Measurements from ENCODE around the gene NOS2. TPM values are rescaled to one million over a fixed set of nuclear protein-coding genes. Genes with fewer than 3 reads are reported as not detected.
"Not testable (repeated sequence)": the region's sequence is repeated elsewhere in the genome, so short reads cannot be mapped to it uniquely, and the experiment has no call there.

Gene NOS2
- total RNA-seq, 1 experiment from 2014 or later, result 19.0 TPM

DNA sequence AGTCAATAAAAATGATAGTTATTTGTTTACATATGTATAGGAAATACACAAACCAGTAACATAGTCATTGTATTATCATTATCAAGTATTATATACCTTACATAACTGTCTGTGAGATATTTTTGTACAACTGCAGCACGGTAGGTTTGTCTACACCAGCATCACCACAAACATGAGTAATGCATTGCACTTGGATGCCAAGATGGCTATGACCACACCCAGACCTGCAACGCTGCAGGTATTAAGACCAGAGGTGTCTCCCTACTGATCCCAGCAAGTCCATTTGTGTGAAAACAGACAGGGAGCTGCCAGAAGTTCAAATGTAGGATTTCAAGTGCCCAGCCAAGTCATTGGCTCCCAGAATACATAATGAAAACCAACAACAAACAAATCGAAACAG, 34.2 kb upstream of the NOS2 start:
- Mint-ChIP-seq H3K27ac (ENCODE audit: unreplicated experiment) (no peak overlapping the region), H3K9me3 (ENCODE audit: unreplicated experiment) (peaks cover 22% of the 10 kb centered on the region), H3K36me3 (ENCODE audit: insufficient read depth, unreplicated experiment) (no peaks in the 10 kb centered on the region), H3K4me1 (ENCODE audit: low read depth, unreplicated experiment) (peaks cover 12% of the 10 kb centered on the region), H3K27me3 (ENCODE audit: insufficient read depth, unreplicated experiment) (no peaks in the 10 kb centered on the region), H3K4me3 (ENCODE audit: unreplicated experiment) (no peak overlapping the region)
- H3K4me1 ChIP-seq, result no peaks in the 10 kb centered on the region; the same call in 1 of the 2 replicates
- no TSS peak for BruUV-seq (replicated peaks)
- ChIA-PET CTCF (interaction anchor here (1.2 kb wide), 1 partner anchor 26 kb away, joined by 3 read pairs; no protein-coding TSS in a partner anchor), POLR2A (no interaction called here)
- no peaks in the 10 kb centered on the region for H3K27me3 ChIP-seq (replicated peaks; ENCODE audit: control insufficient read depth, insufficient read depth, low read length)
- H3K4me3 ChIP-seq (ENCODE audit: low read depth, low read length), result no peak overlapping the region
- peak in 1 of 2 experiments; percentile 13 for DNase-seq
- intact Hi-C loops (cut with micrococcal nuclease; ENCODE audit: unreplicated experiment), result no loop called here
- TF ChIP-seq, protein P1, sequence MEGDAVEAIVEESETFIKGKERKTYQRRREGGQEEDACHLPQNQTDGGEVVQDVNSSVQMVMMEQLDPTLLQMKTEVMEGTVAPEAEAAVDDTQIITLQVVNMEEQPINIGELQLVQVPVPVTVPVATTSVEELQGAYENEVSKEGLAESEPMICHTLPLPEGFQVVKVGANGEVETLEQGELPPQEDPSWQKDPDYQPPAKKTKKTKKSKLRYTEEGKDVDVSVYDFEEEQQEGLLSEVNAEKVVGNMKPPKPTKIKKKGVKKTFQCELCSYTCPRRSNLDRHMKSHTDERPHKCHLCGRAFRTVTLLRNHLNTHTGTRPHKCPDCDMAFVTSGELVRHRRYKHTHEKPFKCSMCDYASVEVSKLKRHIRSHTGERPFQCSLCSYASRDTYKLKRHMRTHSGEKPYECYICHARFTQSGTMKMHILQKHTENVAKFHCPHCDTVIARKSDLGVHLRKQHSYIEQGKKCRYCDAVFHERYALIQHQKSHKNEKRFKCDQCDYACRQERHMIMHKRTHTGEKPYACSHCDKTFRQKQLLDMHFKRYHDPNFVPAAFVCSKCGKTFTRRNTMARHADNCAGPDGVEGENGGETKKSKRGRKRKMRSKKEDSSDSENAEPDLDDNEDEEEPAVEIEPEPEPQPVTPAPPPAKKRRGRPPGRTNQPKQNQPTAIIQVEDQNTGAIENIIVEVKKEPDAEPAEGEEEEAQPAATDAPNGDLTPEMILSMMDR (IDR thresholded peaks at IDR 0.05; ENCODE audit: insufficient read depth in 1 of 2, low read depth in 1 of 2, low read length in 1 of 2, severe bottlenecking in 1 of 2, unreplicated experiment in 1 of 2), result no peak
- peaks cover 9% of the 10 kb centered on the region; the same call in 1 of the 2 replicates for H3K9me3 ChIP-seq
- no peaks in the 10 kb centered on the region for H3K36me3 ChIP-seq (ENCODE audit: control insufficient read depth, insufficient read depth, low read length)

DNA sequence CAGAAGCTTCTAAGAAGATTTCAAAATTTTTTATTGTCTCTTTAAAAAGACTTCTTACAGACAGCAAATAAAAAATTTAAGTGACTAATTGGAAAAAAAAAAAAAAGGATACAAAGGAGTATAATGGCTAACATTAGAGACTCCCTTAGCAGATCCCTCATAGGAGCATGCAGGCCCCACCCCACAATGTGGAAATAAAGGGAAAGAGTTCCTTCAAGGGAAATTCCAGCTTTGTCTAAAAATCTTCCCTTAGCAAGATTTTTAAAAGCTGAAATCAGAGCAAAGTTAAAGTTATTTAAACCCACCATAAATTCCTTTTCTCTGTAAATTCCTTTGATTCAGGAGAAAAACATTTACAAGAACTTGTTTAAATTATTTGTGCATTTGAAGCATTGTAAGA, 32.5 kb upstream of the NOS2 start:
- Histone ChIP-seq H3K4me3 (ENCODE audit: low read depth, low read length) (no peak overlapping the region), H3K9me3 (peaks cover 9% of the 10 kb centered on the region; the same call in 1 of the 2 replicates), H3K4me1 (no peaks in the 10 kb centered on the region; the same call in 1 of the 2 replicates), H3K36me3 (ENCODE audit: control insufficient read depth, insufficient read depth, low read length) (no peaks in the 10 kb centered on the region), H3K27me3 (replicated peaks; ENCODE audit: control insufficient read depth, insufficient read depth, low read length) (no peaks in the 10 kb centered on the region)
- BruUV-seq (replicated peaks), result no TSS peak
- TF ChIP-seq, protein P1 (IDR thresholded peaks at IDR 0.05; ENCODE audit: insufficient read depth in 1 of 2, low read depth in 1 of 2, low read length in 1 of 2, severe bottlenecking in 1 of 2, unreplicated experiment in 1 of 2), result no peak
- Mint-ChIP-seq H3K27ac (ENCODE audit: unreplicated experiment) (no peak overlapping the region), H3K9me3 (ENCODE audit: unreplicated experiment) (peaks cover 22% of the 10 kb centered on the region), H3K4me1 (ENCODE audit: low read depth, unreplicated experiment) (peaks cover 11% of the 10 kb centered on the region), H3K36me3 (ENCODE audit: insufficient read depth, unreplicated experiment) (no peaks in the 10 kb centered on the region), H3K27me3 (ENCODE audit: insufficient read depth, unreplicated experiment) (no peaks in the 10 kb centered on the region), H3K4me3 (ENCODE audit: unreplicated experiment) (no peak overlapping the region)
- intact Hi-C loops (cut with micrococcal nuclease; ENCODE audit: unreplicated experiment), result no loop called here
- peak in 1 of 2 experiments; percentile 19 for DNase-seq
- CTCF ChIA-PET, result interaction anchor here (2.0 kb wide), 1 partner anchor 28 kb away, joined by 7 read pairs; no protein-coding TSS in a partner anchor
- POLR2A ChIA-PET, result no interaction called here

DNA sequence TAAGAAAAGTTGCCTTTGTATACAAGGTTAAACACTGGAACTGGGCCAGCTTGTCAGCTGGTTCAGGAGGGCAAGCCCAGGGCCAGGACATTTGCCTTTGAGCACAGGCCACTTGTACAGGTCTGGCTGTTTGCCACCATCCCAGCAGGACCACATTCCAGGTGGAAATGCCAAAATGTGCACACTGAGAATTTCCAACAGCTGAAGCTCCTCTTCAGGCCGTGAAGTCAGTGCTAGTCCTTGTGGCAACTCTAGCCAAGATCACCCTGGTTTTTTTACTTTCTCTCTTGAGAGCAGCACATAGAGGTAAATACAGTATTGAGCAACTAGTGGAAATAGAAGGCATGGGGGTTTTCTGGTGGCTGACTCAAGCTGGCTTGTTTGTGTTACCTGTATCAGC, 29.6 kb upstream of the NOS2 start:
- H3K27ac Mint-ChIP-seq (ENCODE audit: unreplicated experiment); H3K4me3 Mint-ChIP-seq (ENCODE audit: unreplicated experiment); H3K4me1 Mint-ChIP-seq (ENCODE audit: low read depth, unreplicated experiment); H3K9me3 ChIP-seq; H3K4me1 ChIP-seq; BruUV-seq (replicated peaks); H3K36me3 ChIP-seq (ENCODE audit: control insufficient read depth, insufficient read depth, low read length); H3K27me3 Mint-ChIP-seq (ENCODE audit: insufficient read depth, unreplicated experiment); intact Hi-C loops (cut with micrococcal nuclease; ENCODE audit: unreplicated experiment); CTCF ChIA-PET; H3K27me3 ChIP-seq (replicated peaks; ENCODE audit: control insufficient read depth, insufficient read depth, low read length); H3K4me3 ChIP-seq (ENCODE audit: low read depth, low read length); H3K36me3 Mint-ChIP-seq (ENCODE audit: insufficient read depth, unreplicated experiment): not testable (repeated sequence)
- DNase-seq, result peak in 1 of 2 experiments; percentile 38
- POLR2A ChIA-PET, result interaction anchor here (0.5 kb wide), 1 partner anchor 30 kb away, joined by 3 read pairs; the partner anchor contains the start of gene NOS2
- H3K9me3 Mint-ChIP-seq (ENCODE audit: unreplicated experiment), result peaks cover 22% of the 10 kb centered on the region

DNA sequence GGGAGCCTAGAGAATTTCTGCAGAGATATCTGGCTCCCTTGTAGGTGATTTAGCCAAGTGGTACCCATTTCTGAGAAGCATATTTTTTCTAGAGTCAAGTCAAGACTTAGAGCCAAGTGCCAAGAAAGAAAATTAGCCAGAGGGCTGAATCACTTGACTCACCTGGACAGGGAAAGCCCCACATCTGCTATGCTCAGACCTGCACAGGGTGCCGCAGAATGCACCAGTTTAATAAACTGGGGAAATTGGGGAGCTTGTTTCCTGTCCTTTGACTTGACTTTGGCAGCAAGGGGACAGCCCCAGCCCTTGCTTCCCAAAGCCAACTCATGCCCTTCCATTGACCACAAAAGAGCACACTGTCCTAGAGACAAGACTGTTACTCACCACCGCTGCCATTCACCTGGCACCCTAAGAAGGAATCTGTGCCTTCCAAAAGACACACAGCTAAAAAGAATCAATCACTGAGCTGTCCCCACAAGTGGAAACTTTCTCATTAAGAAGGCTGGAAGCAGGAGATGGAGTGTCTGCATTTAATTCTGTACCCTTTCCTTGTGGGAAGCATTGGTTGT, 28.9 kb upstream of the NOS2 start:
- POLR2A ChIA-PET, result interaction anchor here (0.5 kb wide), 1 partner anchor 29 kb away, joined by 3 read pairs; the partner anchor contains the start of gene NOS2
- Mint-ChIP-seq H3K4me1 (ENCODE audit: low read depth, unreplicated experiment) (peaks cover 17% of the 10 kb centered on the region), H3K9me3 (ENCODE audit: unreplicated experiment) (peaks cover 15% of the 10 kb centered on the region)
- H3K27me3 ChIP-seq (replicated peaks; ENCODE audit: control insufficient read depth, insufficient read depth, low read length); DNase-seq; H3K4me3 Mint-ChIP-seq (ENCODE audit: unreplicated experiment); H3K9me3 ChIP-seq; CTCF ChIA-PET; H3K4me3 ChIP-seq (ENCODE audit: low read depth, low read length); H3K27me3 Mint-ChIP-seq (ENCODE audit: insufficient read depth, unreplicated experiment); H3K27ac Mint-ChIP-seq (ENCODE audit: unreplicated experiment); H3K36me3 Mint-ChIP-seq (ENCODE audit: insufficient read depth, unreplicated experiment); BruUV-seq (replicated peaks); intact Hi-C loops (cut with micrococcal nuclease; ENCODE audit: unreplicated experiment); H3K36me3 ChIP-seq (ENCODE audit: control insufficient read depth, insufficient read depth, low read length): not testable (repeated sequence)
- H3K4me1 ChIP-seq, result peaks cover 12% of the 10 kb centered on the region

All from Caco-2 (cell line).